Effector memory CD4-positive, alpha-beta T cell (primary cell): ENCODE data around the gene YRDC.

ENCODE experiments used
- DNase-seq, 3 donors: peaks; one replicate each; pipeline ENCODE4 v3.0.0-alpha.2; 2020
- H3K27ac ChIP-seq: 2 replicates; pipeline ENCODE4 v1.7.0; 2013; ENCODE audit warnings: mild to moderate bottlenecking, low read length, moderate library complexity; ENCODE audit not compliant: insufficient read depth, poor library complexity, severe bottlenecking
- H3K27me3 ChIP-seq: replicated peaks from 2 replicates; pipeline ENCODE4 v1.7.0; 2013; ENCODE audit warnings: mild to moderate bottlenecking, low read length; ENCODE audit not compliant: insufficient read depth, control insufficient read depth, poor library complexity, severe bottlenecking
- H3K36me3 ChIP-seq: 2 replicates; pipeline ENCODE4 v1.7.0; 2013; ENCODE audit warnings: mild to moderate bottlenecking, low read length, moderate library complexity; ENCODE audit not compliant: control insufficient read depth, insufficient read depth
- H3K4me1 ChIP-seq: 2 replicates; pipeline ENCODE4 v1.7.0; 2013; ENCODE audit warnings: low read length, mild to moderate bottlenecking; ENCODE audit not compliant: control insufficient read depth, insufficient read depth, poor library complexity, severe bottlenecking
- H3K4me3 ChIP-seq: 2 replicates; pipeline ENCODE4 v1.7.0; 2013; ENCODE audit warnings: low read length, low read depth, mild to moderate bottlenecking; ENCODE audit not compliant: insufficient read depth, poor library complexity, severe bottlenecking
- H3K9me3 ChIP-seq: 2 replicates; pipeline ENCODE4 v1.7.0; 2013; ENCODE audit warnings: mild to moderate bottlenecking, low read length, moderate library complexity; ENCODE audit not compliant: control insufficient read depth

Gene YRDC

GRCh38 chr1:37845049-37845646, 37.1 kb upstream of the YRDC start:
- Histone ChIP-seq H3K4me3 (no peak overlapping the region), H3K27me3 (no peaks in the 10 kb centered on the region), H3K9me3 (no peaks in the 10 kb centered on the region), H3K36me3 (peaks cover 6% of the 10 kb centered on the region), H3K4me1 (no peaks in the 10 kb centered on the region), H3K27ac (no peak overlapping the region)
- no peak for DNase-seq

DNA sequence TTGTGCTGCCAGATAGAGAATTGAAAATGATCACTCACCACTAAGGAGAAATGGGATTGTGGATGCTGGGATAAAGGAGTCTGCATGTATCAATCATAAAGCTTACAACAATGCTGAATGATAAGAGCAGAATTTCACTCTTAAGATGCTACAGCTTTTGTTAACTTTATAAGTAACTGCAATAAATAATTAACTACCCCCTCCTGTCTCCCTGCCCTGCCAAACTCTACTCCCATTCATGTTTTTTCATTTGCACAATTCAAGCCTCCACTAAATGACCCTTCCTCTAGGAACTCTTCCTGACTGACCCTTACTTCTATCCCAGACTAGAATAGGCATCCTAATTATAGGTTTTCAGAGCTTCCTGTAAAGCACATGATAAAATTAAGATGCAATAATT, 36.5 kb upstream of the YRDC start:
- peaks cover 9% of the 10 kb centered on the region for H3K36me3 ChIP-seq
- no peak overlapping the region for H3K27ac ChIP-seq
- H3K4me1 ChIP-seq, result no peaks in the 10 kb centered on the region
- no peak for DNase-seq
- H3K4me3 ChIP-seq, result no peak overlapping the region
- H3K9me3 ChIP-seq, result no peaks in the 10 kb centered on the region
- H3K27me3 ChIP-seq, result no peaks in the 10 kb centered on the region

DNA sequence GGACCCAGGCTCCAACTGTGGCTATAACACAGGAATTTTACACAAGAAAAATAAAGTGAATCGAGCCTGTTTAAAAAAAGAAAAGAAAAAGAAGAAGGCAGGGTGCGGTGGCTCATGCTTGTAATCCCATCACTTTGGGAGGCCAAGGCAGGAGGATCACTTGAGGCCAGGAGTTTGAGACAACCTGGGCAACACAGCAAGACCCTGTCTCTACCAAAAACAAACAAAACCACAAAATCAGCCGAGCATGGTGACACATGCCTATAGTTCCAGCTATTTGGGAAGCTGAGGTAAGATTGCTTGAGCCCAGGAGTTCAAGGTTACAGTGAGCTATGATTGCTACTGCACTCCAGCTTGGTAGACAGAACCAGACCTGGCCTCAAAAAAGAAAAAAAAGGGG, 33.6 kb upstream of the YRDC start:
- H3K27ac ChIP-seq, result no peak overlapping the region
- no peaks in the 10 kb centered on the region for H3K9me3 ChIP-seq
- H3K27me3 ChIP-seq, result no peaks in the 10 kb centered on the region
- DNase-seq, result no peak
- peaks cover 29% of the 10 kb centered on the region for H3K36me3 ChIP-seq
- H3K4me3 ChIP-seq, result no peak overlapping the region
- H3K4me1 ChIP-seq, result no peaks in the 10 kb centered on the region

DNA sequence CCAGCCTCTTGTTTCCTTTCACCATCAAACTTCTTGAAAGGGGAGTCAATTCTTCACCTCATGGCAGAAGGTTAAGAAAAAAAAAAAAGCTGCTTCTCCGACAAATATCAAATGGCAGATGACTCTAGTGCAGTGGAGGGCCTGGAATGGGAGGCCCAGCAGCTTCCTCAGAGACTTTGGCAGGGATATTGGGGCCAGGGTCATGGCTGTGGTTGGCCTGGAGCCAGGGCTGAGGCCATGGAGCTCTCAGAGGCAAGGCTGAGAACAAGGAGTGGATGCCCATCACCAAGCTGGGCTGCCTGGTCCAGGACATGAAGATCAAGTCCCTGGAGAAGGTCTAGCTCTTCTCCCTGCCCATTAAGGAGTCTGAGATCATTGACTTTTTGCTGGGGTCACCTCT, 32.7 kb upstream of the YRDC start:
- no peaks in the 10 kb centered on the region for H3K27me3 ChIP-seq
- DNase-seq, result no peak
- H3K27ac ChIP-seq, result no peak overlapping the region
- H3K4me3 ChIP-seq, result no peak overlapping the region
- peaks cover 31% of the 10 kb centered on the region for H3K36me3 ChIP-seq
- H3K9me3 ChIP-seq, result no peaks in the 10 kb centered on the region
- H3K4me1 ChIP-seq, result no peaks in the 10 kb centered on the region

- Histone ChIP-seq H3K27me3 (no peaks in the 10 kb centered on the region), H3K27ac (no peak overlapping the region), H3K36me3 (peaks cover 40% of the 10 kb centered on the region), H3K4me3 (no peak overlapping the region), H3K9me3 (no peaks in the 10 kb centered on the region), H3K4me1 (no peaks in the 10 kb centered on the region)
- DNase-seq, result no peak
Observed at GRCh38 chr1:37839676-37840075, 31.7 kb upstream of the YRDC start.

GRCh38 chr1:37836788-37837187, 28.8 kb upstream of the YRDC start:
- H3K9me3 ChIP-seq, result no peaks in the 10 kb centered on the region
- H3K27ac ChIP-seq, result no peak overlapping the region
- no peak overlapping the region for H3K4me3 ChIP-seq
- peaks cover 63% of the 10 kb centered on the region for H3K36me3 ChIP-seq
- no peaks in the 10 kb centered on the region for H3K27me3 ChIP-seq
- H3K4me1 ChIP-seq, result no peaks in the 10 kb centered on the region
- DNase-seq, result no peak

- Histone ChIP-seq H3K27ac (no peak overlapping the region), H3K4me1 (no peaks in the 10 kb centered on the region)
- DNase-seq, result no peak
Observed at GRCh38 chr1:37831809-37832208, 23.8 kb upstream of the YRDC start.

DNA sequence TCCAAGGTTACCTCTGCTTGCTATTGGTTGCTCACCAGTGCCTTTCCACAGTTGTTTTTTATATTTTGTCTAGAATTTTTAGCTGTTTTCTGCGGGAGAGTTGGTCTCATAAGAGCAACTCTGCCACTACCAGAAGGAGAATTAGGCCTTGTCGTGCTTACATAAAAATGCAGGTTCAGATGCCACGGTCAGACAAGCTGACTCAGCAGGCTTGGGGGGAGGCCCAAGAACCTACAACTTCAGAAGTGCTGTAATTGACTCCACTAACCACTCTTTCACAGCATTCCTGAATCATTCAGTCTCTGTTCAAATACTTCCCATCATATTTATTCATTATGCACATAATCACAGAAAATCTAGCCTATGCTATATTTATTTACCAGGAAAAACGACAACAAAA, 23.1 kb upstream of the YRDC start:
- H3K27ac ChIP-seq, result no peak overlapping the region
- H3K36me3 ChIP-seq, result peaks cover 61% of the 10 kb centered on the region
- DNase-seq, result no peak
- no peaks in the 10 kb centered on the region for H3K27me3 ChIP-seq
- no peak overlapping the region for H3K4me3 ChIP-seq
- no peaks in the 10 kb centered on the region for H3K4me1 ChIP-seq
- no peaks in the 10 kb centered on the region for H3K9me3 ChIP-seq

More at GRCh38 chr1:37831809-37832208, 23.8 kb upstream of the YRDC start:
- Histone ChIP-seq H3K36me3 (peaks cover 58% of the 10 kb centered on the region), H3K27me3 (no peaks in the 10 kb centered on the region), H3K9me3 (no peaks in the 10 kb centered on the region), H3K4me3 (no peak overlapping the region)

GRCh38 chr1:37828410-37829074, 20.5 kb upstream of the YRDC start:
- no peak overlapping the region for H3K27ac ChIP-seq
- DNase-seq, result no peak
- H3K36me3 ChIP-seq, result peaks cover 44% of the 10 kb centered on the region
- H3K4me3 ChIP-seq, result no peak overlapping the region
- no peaks in the 10 kb centered on the region for H3K4me1 ChIP-seq
- H3K9me3 ChIP-seq, result no peaks in the 10 kb centered on the region
- no peaks in the 10 kb centered on the region for H3K27me3 ChIP-seq

- no peaks in the 10 kb centered on the region for H3K4me1 ChIP-seq
- no peak overlapping the region for H3K4me3 ChIP-seq
- peaks cover 39% of the 10 kb centered on the region for H3K36me3 ChIP-seq
- no peaks in the 10 kb centered on the region for H3K9me3 ChIP-seq
- no peak for DNase-seq
- H3K27me3 ChIP-seq, result no peaks in the 10 kb centered on the region
- no peak overlapping the region for H3K27ac ChIP-seq
Observed at GRCh38 chr1:37825506-37825905, 17.5 kb upstream of the YRDC start.
